Measurements from ENCODE around the gene ULBP1.
"Not testable (repeated sequence)": the region's sequence is repeated elsewhere in the genome, so short reads cannot be mapped to it uniquely, and the experiment has no call there.

The ULBP1 gene

GRCh38 chr6:149975400-149975799, 11.7 kb downstream of the ULBP1 start:
- no peak for DNase-seq (ENCODE audit: low read depth in 2 of 2)

- no peak for DNase-seq (ENCODE audit: low read depth in 2 of 2)
These were observed 13.5 kb downstream of the ULBP1 start for GRCh38 chr6:149977221-149977620.

GRCh38 chr6:149978610-149979009, 14.9 kb downstream of the ULBP1 start:
- DNase-seq (ENCODE audit: low read depth in 2 of 2): no peak

- DNase-seq (ENCODE audit: low read depth in 2 of 2): no peak
These were observed 15.6 kb downstream of the ULBP1 start for GRCh38 chr6:149979293-149979692.

- DNase-seq (ENCODE audit: low read depth in 2 of 2): no peak
These were observed 19.4 kb downstream of the ULBP1 start for GRCh38 chr6:149983145-149983544.

GRCh38 chr6:149984773-149985172, 21.0 kb downstream of the ULBP1 start:
- no peak for DNase-seq (ENCODE audit: low read depth in 2 of 2)

GRCh38 chr6:149985481-149985937, 21.8 kb downstream of the ULBP1 start:
- DNase-seq (ENCODE audit: low read depth in 2 of 2): no peak

GRCh38 chr6:149987602-149988107, 23.9 kb downstream of the ULBP1 start:
- DNase-seq (ENCODE audit: low read depth in 2 of 2): no peak

- no peak for DNase-seq (ENCODE audit: low read depth in 2 of 2)
These were observed 25.0 kb downstream of the ULBP1 start for GRCh38 chr6:149988550-149989346.

GRCh38 chr6:149990212-149990660, 26.5 kb downstream of the ULBP1 start:
- DNase-seq (ENCODE audit: low read depth in 2 of 2): no peak

GRCh38 chr6:149990661-149991471, 27.1 kb downstream of the ULBP1 start:
- DNase-seq (ENCODE audit: low read depth in 2 of 2): no peak

GRCh38 chr6:149991472-149991795, 27.7 kb downstream of the ULBP1 start:
- not testable (repeated sequence) for DNase-seq (ENCODE audit: low read depth in 2 of 2)

- DNase-seq (ENCODE audit: low read depth in 2 of 2): no peak
These were observed 28.1 kb downstream of the ULBP1 start for GRCh38 chr6:149991838-149992237.

GRCh38 chr6:149995235-149995750, 31.6 kb downstream of the ULBP1 start:
- DNase-seq (ENCODE audit: low read depth in 2 of 2): no peak

- no peak for DNase-seq (ENCODE audit: low read depth in 2 of 2)
These were observed 32.2 kb downstream of the ULBP1 start for GRCh38 chr6:149995971-149996370.

GRCh38 chr6:149999636-150000035, 35.9 kb downstream of the ULBP1 start:
- no peak for DNase-seq (ENCODE audit: low read depth in 2 of 2)

- no peak for DNase-seq (ENCODE audit: low read depth in 2 of 2)
These were observed 37.7 kb downstream of the ULBP1 start for GRCh38 chr6:150001295-150002008.

- no peak for DNase-seq (ENCODE audit: low read depth in 2 of 2)
These were observed 39.0 kb downstream of the ULBP1 start for GRCh38 chr6:150002710-150003109.

GRCh38 chr6:150003599-150003998, 39.9 kb downstream of the ULBP1 start:
- DNase-seq (ENCODE audit: low read depth in 2 of 2): not testable (repeated sequence)

- no peak for DNase-seq (ENCODE audit: low read depth in 2 of 2)
These were observed 40.5 kb downstream of the ULBP1 start for GRCh38 chr6:150004101-150004782.
